Erythroblast (primary cell): ENCODE data around the gene WNT3.

Source experiments
- GATA1 ChIP-seq: IDR thresholded peaks from 2 replicates; pipeline ENCODE4 v1.6.1; 2011; ENCODE audit warnings: low read depth, mild to moderate bottlenecking, control low read depth, low read length, moderate library complexity
- POLR2A ChIP-seq: IDR thresholded peaks from 2 replicates; pipeline ENCODE4 v1.6.1; 2011; ENCODE audit warnings: mild to moderate bottlenecking, low read length

- TF ChIP-seq POLR2A (no peak), GATA1 (no peak)
Measured at GRCh38 chr17:46821482-46822387, 3.2 kb upstream of the WNT3 start.
